ENCODE measurements around the gene ARHGAP26.

ARHGAP26 gene

GRCh38 chr5:143072734-143073133 lies 302.6 kb downstream of the ARHGAP26 start:
- Histone ChIP-seq H3K27ac (ENCODE audit: low read depth, low read length) (no peak overlapping the region), H3K9me3 (ENCODE audit: control insufficient read depth in 1 of 2, low read length in 2 of 2) (no peaks in the 10 kb centered on the region), H3K4me3 (ENCODE audit: low read depth in 1 of 2, low read length in 2 of 2) (no peak overlapping the region), H3K9ac (ENCODE audit: low read depth in 1 of 2, low read length in 2 of 2) (no peak overlapping the region), H3K27me3 (ENCODE audit: control insufficient read depth in 1 of 2, insufficient read depth in 2 of 2, low read length in 2 of 2) (no peaks in the 10 kb centered on the region), H3K4me1 (ENCODE audit: control insufficient read depth in 1 of 2, insufficient read depth in 2 of 2, low read length in 2 of 2) (no peaks in the 10 kb centered on the region), H3K36me3 (ENCODE audit: control insufficient read depth in 1 of 2, insufficient read depth in 2 of 2, low read length in 2 of 2) (peaks cover 10 to 22% of the 10 kb centered on the region in 2 donors)

DNA sequence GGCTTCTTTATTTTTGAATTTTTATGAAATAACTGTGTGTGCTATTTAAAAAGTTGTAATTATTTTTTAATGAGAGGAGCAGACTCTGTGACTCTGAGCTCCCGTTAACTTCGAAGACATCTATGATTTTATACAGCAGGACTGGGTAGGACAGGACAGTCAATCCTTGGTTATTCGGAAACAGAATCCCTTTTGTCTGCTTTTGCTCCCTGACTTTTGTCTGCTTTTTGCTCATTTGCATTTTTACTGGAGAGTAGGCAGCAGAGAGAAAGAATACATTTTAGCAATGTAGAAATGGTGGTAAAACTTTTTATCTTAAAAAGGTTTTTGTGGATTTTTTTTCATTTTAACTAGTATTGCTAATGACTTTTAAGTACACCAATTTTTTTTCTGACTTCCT lies 303.6 kb downstream of the ARHGAP26 start:
- Histone ChIP-seq H3K4me1 (ENCODE audit: control insufficient read depth in 1 of 2, insufficient read depth in 2 of 2, low read length in 2 of 2) (no peaks in the 10 kb centered on the region), H3K27ac (ENCODE audit: low read depth, low read length) (no peak overlapping the region), H3K9me3 (ENCODE audit: control insufficient read depth in 1 of 2, low read length in 2 of 2) (no peaks in the 10 kb centered on the region), H3K4me3 (ENCODE audit: low read depth in 1 of 2, low read length in 2 of 2) (no peak overlapping the region), H3K27me3 (ENCODE audit: control insufficient read depth in 1 of 2, insufficient read depth in 2 of 2, low read length in 2 of 2) (no peaks in the 10 kb centered on the region), H3K9ac (ENCODE audit: low read depth in 1 of 2, low read length in 2 of 2) (no peak overlapping the region), H3K36me3 (ENCODE audit: control insufficient read depth in 1 of 2, insufficient read depth in 2 of 2, low read length in 2 of 2) (peaks cover 10 to 15% of the 10 kb centered on the region in 2 donors)

GRCh38 chr5:143074414-143074996 lies 304.3 kb downstream of the ARHGAP26 start:
- Histone ChIP-seq H3K9ac (ENCODE audit: low read depth in 1 of 2, low read length in 2 of 2) (no peak overlapping the region), H3K27me3 (ENCODE audit: control insufficient read depth in 1 of 2, insufficient read depth in 2 of 2, low read length in 2 of 2) (no peaks in the 10 kb centered on the region), H3K4me3 (ENCODE audit: low read depth in 1 of 2, low read length in 2 of 2) (no peak overlapping the region), H3K9me3 (ENCODE audit: control insufficient read depth in 1 of 2, low read length in 2 of 2) (no peaks in the 10 kb centered on the region), H3K4me1 (ENCODE audit: control insufficient read depth in 1 of 2, insufficient read depth in 2 of 2, low read length in 2 of 2) (no peaks in the 10 kb centered on the region), H3K27ac (ENCODE audit: low read depth, low read length) (no peak overlapping the region), H3K36me3 (ENCODE audit: control insufficient read depth in 1 of 2, insufficient read depth in 2 of 2, low read length in 2 of 2) (peaks cover 7% of the 10 kb centered on the region in 2 donors)

DNA sequence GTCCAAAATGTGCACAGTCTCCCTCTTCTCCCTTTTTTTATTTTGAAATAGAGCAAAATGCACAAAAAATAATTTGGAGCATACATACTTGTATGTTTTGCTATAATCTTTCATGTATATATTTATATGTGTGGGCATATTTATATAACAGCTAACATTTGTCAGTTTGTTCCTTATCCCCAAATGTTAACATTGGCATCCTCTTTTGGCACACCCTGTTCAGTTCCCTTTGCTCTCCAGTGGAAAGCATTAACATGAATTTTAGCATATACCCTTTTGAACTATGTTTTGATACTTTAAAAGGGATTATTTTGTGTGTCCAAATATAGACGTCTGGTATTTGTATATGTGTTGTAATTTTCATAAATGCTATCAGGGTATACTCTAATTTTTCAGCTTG lies 306.2 kb downstream of the ARHGAP26 start:
- H3K27ac ChIP-seq (ENCODE audit: low read depth, low read length) = no peak overlapping the region
- H3K9me3 ChIP-seq (ENCODE audit: control insufficient read depth in 1 of 2, low read length in 2 of 2) = no peaks in the 10 kb centered on the region
- H3K4me1 ChIP-seq (ENCODE audit: control insufficient read depth in 1 of 2, insufficient read depth in 2 of 2, low read length in 2 of 2) = no peaks in the 10 kb centered on the region
- no peak overlapping the region for H3K4me3 ChIP-seq (ENCODE audit: low read depth in 1 of 2, low read length in 2 of 2)
- no peaks in the 10 kb centered on the region for H3K27me3 ChIP-seq (ENCODE audit: control insufficient read depth in 1 of 2, insufficient read depth in 2 of 2, low read length in 2 of 2)
- no peak overlapping the region for H3K9ac ChIP-seq (ENCODE audit: low read depth in 1 of 2, low read length in 2 of 2)
- H3K36me3 ChIP-seq (ENCODE audit: control insufficient read depth in 1 of 2, insufficient read depth in 2 of 2, low read length in 2 of 2) = peaks cover 0 to 3% of the 10 kb centered on the region in 2 donors

DNA sequence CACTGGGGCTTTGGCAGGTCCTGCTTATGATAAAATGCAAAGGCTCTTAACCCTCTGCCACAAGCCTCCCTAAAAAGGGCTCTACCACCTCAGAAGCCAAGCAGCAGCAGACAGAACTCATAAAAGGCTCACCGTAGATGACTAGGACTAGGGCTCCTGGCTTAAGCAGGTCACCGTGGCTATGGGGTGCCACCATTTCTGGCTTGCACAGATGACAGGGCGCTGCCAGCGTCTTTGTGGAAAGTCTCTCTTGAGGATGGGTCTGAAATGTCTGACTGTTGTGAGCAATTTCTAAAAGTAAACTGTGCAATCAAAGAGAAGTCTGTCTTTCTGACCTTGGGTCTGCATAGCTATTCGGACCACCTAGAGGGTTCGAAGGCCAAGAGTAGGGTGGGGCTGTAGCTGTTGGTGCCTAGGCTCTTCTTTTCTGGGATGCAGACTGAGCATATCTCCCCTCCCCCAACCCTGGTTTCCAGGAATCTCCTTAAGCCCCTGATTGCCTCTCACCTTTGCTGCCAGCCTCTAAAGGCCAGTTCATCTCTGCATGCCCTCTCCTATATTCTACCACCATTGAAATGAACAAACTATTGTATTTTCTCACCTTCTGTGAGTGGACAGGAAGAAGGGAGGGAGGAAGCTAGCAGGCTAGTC lies 307.4 kb downstream of the ARHGAP26 start:
- Histone ChIP-seq H3K9ac (ENCODE audit: low read depth in 1 of 2, low read length in 2 of 2) (no peak overlapping the region), H3K27ac (ENCODE audit: low read depth, low read length) (no peak overlapping the region), H3K36me3 (ENCODE audit: control insufficient read depth in 1 of 2, insufficient read depth in 2 of 2, low read length in 2 of 2) (peaks cover 0 to 3% of the 10 kb centered on the region in 2 donors), H3K4me3 (ENCODE audit: low read depth in 1 of 2, low read length in 2 of 2) (no peak overlapping the region), H3K4me1 (ENCODE audit: control insufficient read depth in 1 of 2, insufficient read depth in 2 of 2, low read length in 2 of 2) (no peaks in the 10 kb centered on the region), H3K9me3 (ENCODE audit: control insufficient read depth in 1 of 2, low read length in 2 of 2) (no peaks in the 10 kb centered on the region), H3K27me3 (ENCODE audit: control insufficient read depth in 1 of 2, insufficient read depth in 2 of 2, low read length in 2 of 2) (no peaks in the 10 kb centered on the region)

DNA sequence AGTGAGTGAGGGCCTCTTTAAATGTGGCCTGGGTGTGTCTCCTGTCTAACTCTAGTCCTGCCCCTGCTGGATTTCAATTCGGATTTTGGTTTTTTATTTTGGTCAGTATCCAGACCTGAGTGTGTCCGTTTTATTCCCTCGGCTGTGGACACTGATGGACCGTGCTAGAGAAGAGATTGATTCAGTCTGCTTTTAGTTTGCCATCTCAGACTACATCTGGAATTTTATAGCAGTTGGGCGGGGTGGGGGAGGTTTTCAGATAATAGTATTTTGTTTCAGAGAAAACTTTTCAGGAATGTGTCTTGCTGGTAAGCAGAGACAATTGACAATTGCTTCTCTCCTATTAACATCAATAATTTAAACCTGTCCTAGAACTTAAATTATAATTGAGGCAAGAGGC lies 308.1 kb downstream of the ARHGAP26 start:
- Histone ChIP-seq H3K9ac (ENCODE audit: low read depth in 1 of 2, low read length in 2 of 2) (no peak overlapping the region), H3K4me1 (ENCODE audit: control insufficient read depth in 1 of 2, insufficient read depth in 2 of 2, low read length in 2 of 2) (no peaks in the 10 kb centered on the region), H3K9me3 (ENCODE audit: control insufficient read depth in 1 of 2, low read length in 2 of 2) (no peaks in the 10 kb centered on the region), H3K4me3 (ENCODE audit: low read depth in 1 of 2, low read length in 2 of 2) (no peak overlapping the region), H3K27ac (ENCODE audit: low read depth, low read length) (no peak overlapping the region), H3K27me3 (ENCODE audit: control insufficient read depth in 1 of 2, insufficient read depth in 2 of 2, low read length in 2 of 2) (no peaks in the 10 kb centered on the region), H3K36me3 (ENCODE audit: control insufficient read depth in 1 of 2, insufficient read depth in 2 of 2, low read length in 2 of 2) (peaks cover 0 to 3% of the 10 kb centered on the region in 2 donors)

DNA sequence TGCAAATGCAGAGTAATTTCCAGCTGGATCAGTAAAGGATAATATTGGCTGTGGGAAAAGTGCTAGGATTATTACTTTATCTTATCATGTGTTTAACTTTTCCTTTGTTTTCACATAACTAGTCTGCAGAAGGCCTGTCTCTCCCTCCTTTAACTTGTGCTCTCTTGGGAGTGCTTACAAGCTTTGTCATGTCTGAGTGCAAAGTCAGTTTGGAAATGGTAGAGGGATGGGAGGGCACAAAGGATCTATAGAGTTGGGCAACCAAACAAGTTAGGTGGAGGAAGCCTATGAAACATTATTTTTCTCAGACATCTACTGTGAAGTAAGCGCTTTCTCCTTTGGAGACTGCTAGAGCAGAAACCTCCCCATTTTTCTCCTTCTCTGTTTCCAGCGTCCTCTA lies 308.8 kb downstream of the ARHGAP26 start:
- Histone ChIP-seq H3K27me3 (ENCODE audit: control insufficient read depth in 1 of 2, insufficient read depth in 2 of 2, low read length in 2 of 2) (no peaks in the 10 kb centered on the region), H3K9me3 (ENCODE audit: control insufficient read depth in 1 of 2, low read length in 2 of 2) (no peaks in the 10 kb centered on the region), H3K27ac (ENCODE audit: low read depth, low read length) (no peak overlapping the region), H3K9ac (ENCODE audit: low read depth in 1 of 2, low read length in 2 of 2) (no peak overlapping the region), H3K4me3 (ENCODE audit: low read depth in 1 of 2, low read length in 2 of 2) (no peak overlapping the region), H3K36me3 (ENCODE audit: control insufficient read depth in 1 of 2, insufficient read depth in 2 of 2, low read length in 2 of 2) (peaks cover 0 to 3% of the 10 kb centered on the region in 2 donors), H3K4me1 (ENCODE audit: control insufficient read depth in 1 of 2, insufficient read depth in 2 of 2, low read length in 2 of 2) (no peaks in the 10 kb centered on the region)

GRCh38 chr5:143080407-143080806 lies 310.2 kb downstream of the ARHGAP26 start:
- Histone ChIP-seq H3K36me3 (ENCODE audit: control insufficient read depth in 1 of 2, insufficient read depth in 2 of 2, low read length in 2 of 2) (peaks cover 0 to 3% of the 10 kb centered on the region in 2 donors), H3K4me3 (ENCODE audit: low read depth in 1 of 2, low read length in 2 of 2) (no peak overlapping the region), H3K27me3 (ENCODE audit: control insufficient read depth in 1 of 2, insufficient read depth in 2 of 2, low read length in 2 of 2) (no peaks in the 10 kb centered on the region), H3K27ac (ENCODE audit: low read depth, low read length) (no peak overlapping the region), H3K4me1 (ENCODE audit: control insufficient read depth in 1 of 2, insufficient read depth in 2 of 2, low read length in 2 of 2) (peaks cover 3 to 7% of the 10 kb centered on the region in 2 donors), H3K9me3 (ENCODE audit: control insufficient read depth in 1 of 2, low read length in 2 of 2) (no peaks in the 10 kb centered on the region), H3K9ac (ENCODE audit: low read depth in 1 of 2, low read length in 2 of 2) (no peak overlapping the region)

DNA sequence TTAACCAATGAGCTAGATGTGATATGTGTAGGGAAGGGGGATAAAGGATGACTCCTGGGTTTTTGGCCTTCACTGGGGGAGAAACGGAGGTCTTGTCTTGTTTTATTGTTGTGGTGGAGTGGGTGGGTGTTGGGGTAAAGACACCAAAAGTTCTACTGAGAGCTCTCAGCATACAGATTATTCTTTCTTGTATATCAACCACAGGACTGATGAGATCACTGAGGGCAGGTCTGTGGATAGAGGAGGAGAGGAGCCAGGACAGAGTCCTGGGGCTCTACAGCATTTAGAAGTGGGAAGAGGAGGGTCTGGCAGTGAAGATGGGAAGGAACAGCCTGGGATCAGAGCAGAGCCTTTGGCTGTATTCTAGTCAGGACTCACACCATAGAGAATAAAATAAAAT lies 310.8 kb downstream of the ARHGAP26 start:
- no peak overlapping the region for H3K4me3 ChIP-seq (ENCODE audit: low read depth in 1 of 2, low read length in 2 of 2)
- H3K4me1 ChIP-seq (ENCODE audit: control insufficient read depth in 1 of 2, insufficient read depth in 2 of 2, low read length in 2 of 2) = peaks cover 5 to 7% of the 10 kb centered on the region in 2 donors
- H3K27ac ChIP-seq (ENCODE audit: low read depth, low read length) = no peak overlapping the region
- no peak overlapping the region for H3K9ac ChIP-seq (ENCODE audit: low read depth in 1 of 2, low read length in 2 of 2)
- H3K9me3 ChIP-seq (ENCODE audit: control insufficient read depth in 1 of 2, low read length in 2 of 2) = no peaks in the 10 kb centered on the region
- no peaks in the 10 kb centered on the region for H3K27me3 ChIP-seq (ENCODE audit: control insufficient read depth in 1 of 2, insufficient read depth in 2 of 2, low read length in 2 of 2)
- H3K36me3 ChIP-seq (ENCODE audit: control insufficient read depth in 1 of 2, insufficient read depth in 2 of 2, low read length in 2 of 2) = peaks cover 0 to 3% of the 10 kb centered on the region in 2 donors

DNA sequence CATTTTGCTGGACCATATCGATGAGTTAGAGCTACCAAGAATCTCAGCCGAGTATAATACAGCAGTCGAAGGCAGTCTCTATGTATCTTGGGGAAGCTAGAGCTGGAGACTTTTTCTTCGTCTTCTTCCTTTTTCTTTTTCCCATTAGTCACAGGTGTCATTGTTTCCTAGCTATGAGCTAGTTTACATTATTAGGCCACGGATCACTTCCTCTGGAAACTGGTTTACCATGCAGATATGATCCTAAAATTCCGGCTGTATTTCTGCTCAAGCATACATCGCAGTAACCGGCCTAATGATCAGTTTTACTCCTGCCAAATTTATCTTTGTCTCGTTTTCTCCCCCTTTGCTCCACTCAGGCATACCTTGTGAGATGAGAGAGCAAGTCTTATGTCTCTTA lies 312.8 kb downstream of the ARHGAP26 start:
- no peak overlapping the region for H3K9ac ChIP-seq (ENCODE audit: low read depth in 1 of 2, low read length in 2 of 2)
- H3K4me3 ChIP-seq (ENCODE audit: low read depth in 1 of 2, low read length in 2 of 2) = no peak overlapping the region
- peaks cover 5 to 7% of the 10 kb centered on the region in 2 donors for H3K4me1 ChIP-seq (ENCODE audit: control insufficient read depth in 1 of 2, insufficient read depth in 2 of 2, low read length in 2 of 2)
- H3K36me3 ChIP-seq (ENCODE audit: control insufficient read depth in 1 of 2, insufficient read depth in 2 of 2, low read length in 2 of 2) = peaks cover 0 to 2% of the 10 kb centered on the region in 2 donors
- no peaks in the 10 kb centered on the region for H3K27me3 ChIP-seq (ENCODE audit: control insufficient read depth in 1 of 2, insufficient read depth in 2 of 2, low read length in 2 of 2)
- no peak overlapping the region for H3K27ac ChIP-seq (ENCODE audit: low read depth, low read length)
- H3K9me3 ChIP-seq (ENCODE audit: control insufficient read depth in 1 of 2, low read length in 2 of 2) = no peaks in the 10 kb centered on the region

Data from duodenal mucosa (tissue), 2 donors.